Lung (tissue), 12 donors: Measurements from ENCODE around the gene PRPF19. TPM values are rescaled to one million over a fixed set of nuclear protein-coding genes. Genes with fewer than 3 reads are reported as not detected.

Experiments used
- ATAC-seq: fragments of 200-7000 bp; cut with Tn5 transposase; one replicate; pipeline ENCODE4 v1.9.1; 2020; ENCODE audit warnings: moderate number of reproducible peaks; ENCODE audit not compliant: insufficient read depth, low FRiP score
- DNase-seq, 3 donors: peaks; one replicate each; pipeline ENCODE4 v3.0.0-alpha.2; 2013 to 2017
- H3K27ac ChIP-seq, 2 donors: one replicate each; pipeline ENCODE4 v1.5.1; 2013; ENCODE audit warnings: mild to moderate bottlenecking in 2 of 2, moderate library complexity in 2 of 2, control low read depth in 1 of 2, inconsistent platforms in 1 of 2, low read depth in 1 of 2, low read length in 1 of 2
- H3K27me3 ChIP-seq, 3 donors: one replicate each; pipeline ENCODE4 v1.5.1; 2013; ENCODE audit warnings: low read length in 2 of 3; ENCODE audit not compliant: control insufficient read depth in 3 of 3, insufficient read depth in 3 of 3
- H3K36me3 ChIP-seq, 4 donors: one replicate each; pipeline ENCODE4 v1.5.1; 2013; ENCODE audit warnings: low read length in 4 of 4, mild to moderate bottlenecking in 1 of 4, moderate library complexity in 1 of 4; ENCODE audit not compliant: control insufficient read depth in 4 of 4, insufficient read depth in 4 of 4
- H3K4me1 ChIP-seq, 5 donors: one replicate each; pipeline ENCODE4 v1.5.1; 2013; ENCODE audit warnings: low read length in 5 of 5, mild to moderate bottlenecking in 2 of 5, moderate library complexity in 1 of 5; ENCODE audit not compliant: control insufficient read depth in 5 of 5, insufficient read depth in 5 of 5
- H3K4me3 ChIP-seq: one replicate; pipeline ENCODE4 v1.5.1; 2013; ENCODE audit warnings: mild to moderate bottlenecking, control low read depth, moderate library complexity
- H3K9ac ChIP-seq, 2 donors: one replicate each; pipeline ENCODE4 v1.5.1; 2013; ENCODE audit warnings: low read length in 2 of 2, control low read depth in 1 of 2; ENCODE audit not compliant: insufficient read depth in 1 of 2
- H3K9me3 ChIP-seq, 4 donors: one replicate each; pipeline ENCODE4 v1.5.1; 2013; ENCODE audit warnings: low read length in 3 of 4, mild to moderate bottlenecking in 1 of 4, moderate library complexity in 1 of 4; ENCODE audit not compliant: control insufficient read depth in 4 of 4, insufficient read depth in 3 of 4
- CTCF ChIP-seq: IDR thresholded peaks from 2 replicates; pipeline ENCODE4 v1.5.1; 2012; ENCODE audit warnings: mild to moderate bottlenecking; ENCODE audit errors: control extremely low read depth, extremely low read depth
- WGBS, 2 donors: extraction: QIAGEN DNeasy Blood & Tissue Kit; methylation state at CpG; one replicate each; pipeline ENCODE4 v1.1.7; 2013; 5-methylcytosine and 5-hydroxymethylcytosine counted together
- polyA plus RNA-seq, 2 donors: library from polyadenylated mRNA; stranded (reverse); fragments of 200-250 nt; gene quantifications; one replicate each; pipeline ENCODE4 v1.2.1, GENCODE V29; 2013
- total RNA-seq, 2 donors: library from RNA; depleted of rRNA in 1 of 2; stranded (reverse); fragments of >200 nt in 1 of 2; gene quantifications; one replicate each; pipeline ENCODE4 v1.2.1, GENCODE V29; 2014 to 2021
- donor health status: control.
- donor health status: control.
- donor health status: Bipolar disorder and iron deficiency.
- donor health status: healthy.
- donor health status: DM: yes; HTN: yes; CAD: no.

Gene PRPF19
- total and polyA plus RNA-seq, 4 donors: 49.0 to 79.0 (median 65.2) TPM

DNA sequence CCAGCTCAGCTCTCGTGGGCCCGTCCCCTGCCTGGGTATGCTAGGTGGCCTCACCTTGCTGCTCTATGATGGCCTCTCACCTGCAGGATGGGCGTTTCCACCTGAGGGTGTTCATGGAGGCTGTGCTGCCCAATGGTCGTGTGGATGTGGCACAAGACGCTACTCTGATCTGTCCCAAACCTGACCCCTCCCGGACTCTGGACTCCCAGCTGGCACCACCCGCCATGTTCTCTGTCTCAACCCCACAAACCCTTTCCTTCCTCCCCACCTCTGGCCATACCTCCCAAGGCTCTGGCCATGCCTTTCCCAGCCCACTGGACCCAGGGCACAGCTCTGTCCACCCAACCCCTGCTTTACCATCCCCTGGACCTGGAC is 36.9 kb downstream of the PRPF19 start:
- peaks cover 0 to 1% (median 0%) of the 10 kb centered on the region in 4 donors for H3K9me3 ChIP-seq
- TF ChIP-seq CTCF: no peak
- H3K9ac ChIP-seq: no peak overlapping the region
- no peak overlapping the region for H3K27ac ChIP-seq
- DNase-seq (no peak), ATAC-seq (no peak)
- no peaks in the 10 kb centered on the region for H3K36me3 ChIP-seq
- no peak overlapping the region for H3K4me3 ChIP-seq
- H3K27me3 ChIP-seq: no peaks in the 10 kb centered on the region
- 89 to 94% methylated on average over 7 of the region's 7 CpGs for WGBS, 2 donors
- H3K4me1 ChIP-seq: peaks cover 0 to 10% (median 3%) of the 10 kb centered on the region in 5 donors

DNA sequence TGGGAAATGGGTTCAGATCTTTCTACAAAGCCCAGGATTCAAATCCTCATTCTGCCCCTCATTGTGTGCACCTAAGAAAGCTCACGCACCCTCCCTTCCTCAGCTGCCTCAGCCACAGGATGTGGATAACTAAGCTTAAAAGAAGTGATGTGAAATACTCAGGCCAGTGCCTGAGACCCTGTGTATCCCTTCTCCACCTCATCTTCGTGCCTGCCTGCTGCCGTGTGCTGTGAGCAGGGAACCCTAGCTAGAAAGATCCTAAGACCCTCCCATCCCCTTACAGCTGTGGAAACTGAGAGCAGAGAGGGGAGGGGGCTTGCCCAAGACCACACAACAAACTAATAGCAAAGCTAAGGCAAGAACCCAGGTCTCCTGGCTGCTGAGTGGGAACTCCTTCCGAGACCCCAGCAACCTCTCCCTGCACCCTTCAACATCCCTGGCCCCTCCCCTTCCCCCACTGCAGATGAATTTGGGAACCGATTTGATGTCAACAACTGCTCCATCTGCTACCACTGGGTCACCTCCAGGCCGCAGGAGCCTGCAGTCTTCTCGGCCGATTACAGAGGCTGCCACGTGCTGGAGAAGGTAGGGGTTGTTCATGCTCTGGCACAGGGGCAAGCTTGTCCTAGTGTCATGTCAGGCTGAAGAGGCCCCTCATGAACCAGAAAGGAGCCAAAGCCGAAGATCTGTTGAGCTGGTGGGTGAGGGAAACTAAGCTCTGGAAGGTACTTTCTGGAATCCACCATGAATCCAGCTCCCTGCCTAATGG is 37.5 kb downstream of the PRPF19 start:
- Histone ChIP-seq H3K27ac (no peak overlapping the region), H3K27me3 (no peaks in the 10 kb centered on the region), H3K9ac (no peak overlapping the region), H3K36me3 (no peaks in the 10 kb centered on the region), H3K9me3 (peaks cover 0 to 1% (median 0%) of the 10 kb centered on the region in 4 donors), H3K4me3 (no peak overlapping the region), H3K4me1 (peaks cover 0 to 10% (median 3%) of the 10 kb centered on the region in 5 donors)
- no peak for DNase-seq
- 79 to 89% methylated on average over 10 of the region's 10 CpGs for WGBS, 2 donors
- TF ChIP-seq CTCF: no peak
- ATAC-seq: no peak

DNA sequence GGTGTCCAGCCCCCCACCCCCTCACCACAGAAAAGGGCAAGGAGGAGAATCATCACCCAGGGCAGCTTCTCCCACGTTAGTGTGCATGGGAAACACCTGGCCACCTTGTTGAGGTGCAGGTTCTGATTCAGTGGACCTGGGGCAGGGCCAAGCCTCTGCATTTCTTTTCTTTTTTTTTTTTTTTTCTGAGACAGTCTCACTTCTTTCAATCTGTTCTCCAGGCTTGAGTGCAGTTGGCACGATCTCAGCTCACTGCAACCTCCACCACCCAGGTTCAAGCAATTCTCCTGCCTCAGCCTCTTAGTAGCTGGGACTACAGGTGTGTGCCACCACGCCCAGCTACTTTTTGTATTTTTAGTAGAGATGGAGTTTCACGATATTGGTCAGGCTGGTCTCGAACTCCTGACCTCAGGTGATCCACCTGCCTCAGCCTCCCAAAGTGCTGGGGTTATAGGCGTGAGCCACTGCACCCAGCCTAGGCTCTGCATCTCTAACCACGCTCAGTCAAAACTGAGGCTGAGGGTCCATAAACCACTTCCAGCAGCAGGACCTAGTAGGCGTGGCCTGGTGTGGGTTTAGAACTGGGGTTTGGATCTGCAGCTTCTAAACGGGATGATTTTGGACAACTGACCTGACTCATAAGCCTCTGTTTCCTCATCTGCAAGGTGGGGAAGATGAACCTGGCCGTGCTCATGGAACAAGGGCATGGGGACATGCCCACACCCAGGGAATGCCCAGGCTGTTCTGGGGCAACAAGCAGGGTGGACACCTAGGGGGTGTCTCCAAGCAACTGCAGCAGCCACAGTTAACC is 38.3 kb downstream of the PRPF19 start:
- H3K4me1 ChIP-seq: peaks cover 0 to 10% (median 3%) of the 10 kb centered on the region in 5 donors
- ATAC-seq: no peak
- no peak for TF ChIP-seq CTCF
- no peaks in the 10 kb centered on the region for H3K36me3 ChIP-seq
- peaks cover 0 to 1% (median 0%) of the 10 kb centered on the region in 4 donors for H3K9me3 ChIP-seq
- H3K9ac ChIP-seq: no peak overlapping the region
- H3K27ac ChIP-seq: no peak overlapping the region
- WGBS, 2 donors: 84% methylated on average over 10 of the region's 10 CpGs
- H3K27me3 ChIP-seq: no peaks in the 10 kb centered on the region
- DNase-seq: no peak
- H3K4me3 ChIP-seq: no peak overlapping the region
